ENCODE measurements around the gene LRP1-AS.

Gene LRP1-AS

GRCh38 chr12:57146961-57147944 is at the start of gene LRP1-AS:
LRP1-AS (minus strand) TSS chr12:57147619.
- DNase-seq (ENCODE audit: low read depth in 1 of 2, low spot score in 1 of 2), result no peak

DNA sequence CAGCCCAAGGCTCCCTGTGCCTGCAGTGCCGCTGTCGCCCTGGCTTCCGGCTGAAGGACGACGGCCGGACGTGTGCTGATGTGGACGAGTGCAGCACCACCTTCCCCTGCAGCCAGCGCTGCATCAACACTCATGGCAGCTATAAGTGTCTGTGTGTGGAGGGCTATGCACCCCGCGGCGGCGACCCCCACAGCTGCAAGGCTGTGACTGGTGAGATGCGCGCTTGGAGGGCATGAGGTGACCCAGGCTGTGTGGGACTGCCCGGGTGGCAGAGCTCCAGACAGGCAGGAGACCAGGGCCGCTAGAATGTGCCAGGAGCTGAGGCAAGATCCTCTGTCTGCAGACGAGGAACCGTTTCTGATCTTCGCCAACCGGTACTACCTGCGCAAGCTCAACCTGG is 49.5 kb upstream of the LRP1-AS start:
- no peak for DNase-seq (ENCODE audit: low read depth in 1 of 2, low spot score in 1 of 2)

- DNase-seq (ENCODE audit: low read depth in 1 of 2, low spot score in 1 of 2), result no peak
Measured at GRCh38 chr12:57196439-57196838, 49.0 kb upstream of the LRP1-AS start.

- DNase-seq (ENCODE audit: low read depth in 1 of 2, low spot score in 1 of 2), result no peak
Measured at GRCh38 chr12:57195611-57196371, 48.4 kb upstream of the LRP1-AS start.

GRCh38 chr12:57195186-57195585 is 47.8 kb upstream of the LRP1-AS start:
- no peak for DNase-seq (ENCODE audit: low read depth in 1 of 2, low spot score in 1 of 2)

DNA sequence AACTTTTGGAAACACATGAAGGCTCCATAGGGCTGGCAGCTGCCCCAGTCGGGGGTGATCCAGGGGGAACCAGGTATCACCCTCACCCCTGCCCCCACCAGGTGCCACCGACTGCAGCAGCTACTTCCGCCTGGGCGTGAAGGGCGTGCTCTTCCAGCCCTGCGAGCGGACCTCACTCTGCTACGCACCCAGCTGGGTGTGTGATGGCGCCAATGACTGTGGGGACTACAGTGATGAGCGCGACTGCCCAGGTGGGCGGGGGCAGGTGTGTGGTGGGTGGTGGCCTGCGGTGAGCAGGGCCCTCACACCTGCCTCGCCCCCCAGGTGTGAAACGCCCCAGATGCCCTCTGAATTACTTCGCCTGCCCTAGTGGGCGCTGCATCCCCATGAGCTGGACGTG is 46.8 kb upstream of the LRP1-AS start:
- DNase-seq (ENCODE audit: low read depth in 1 of 2, low spot score in 1 of 2), result no peak

DNA sequence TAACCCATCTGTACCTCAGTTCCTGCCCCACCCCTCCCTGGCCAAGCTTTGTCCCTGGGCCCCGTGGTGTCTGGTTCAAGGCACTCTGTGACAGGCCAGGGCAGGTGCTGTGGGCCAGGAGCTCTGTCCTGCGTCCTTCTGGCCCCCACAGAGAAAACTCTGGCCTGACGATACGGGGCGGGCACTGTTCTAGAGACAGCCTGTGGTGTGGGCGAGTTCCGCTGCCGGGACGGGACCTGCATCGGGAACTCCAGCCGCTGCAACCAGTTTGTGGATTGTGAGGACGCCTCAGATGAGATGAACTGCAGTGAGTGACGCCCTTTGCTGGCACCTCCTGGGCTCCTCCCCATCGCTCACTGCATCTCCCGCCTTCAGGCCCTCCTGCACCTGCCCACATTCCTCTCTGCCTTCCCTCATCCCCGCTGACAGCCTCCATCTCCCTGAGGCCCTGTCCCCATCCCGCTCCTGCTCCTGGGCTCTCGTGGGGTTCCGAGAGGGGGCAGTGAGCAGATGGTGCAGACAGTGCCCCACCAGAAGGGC is 46.4 kb upstream of the LRP1-AS start:
- no peak for DNase-seq (ENCODE audit: low read depth in 1 of 2, low spot score in 1 of 2)

- DNase-seq (ENCODE audit: low read depth in 1 of 2, low spot score in 1 of 2), result no peak
Measured at GRCh38 chr12:57192920-57193319, 45.5 kb upstream of the LRP1-AS start.

DNA sequence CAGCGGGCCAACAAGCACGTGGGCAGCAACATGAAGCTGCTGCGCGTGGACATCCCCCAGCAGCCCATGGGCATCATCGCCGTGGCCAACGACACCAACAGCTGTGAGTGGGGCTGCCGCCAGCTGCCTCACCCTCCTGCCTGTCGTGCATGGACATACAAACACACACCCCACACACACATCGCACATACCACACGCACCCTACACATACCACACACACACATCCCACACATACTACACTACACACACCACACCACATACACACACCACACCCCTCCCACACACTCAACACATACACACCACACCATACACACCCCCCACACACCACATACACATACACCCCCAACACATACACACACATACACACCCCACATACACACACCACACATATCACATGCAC is 44.0 kb upstream of the LRP1-AS start:
- DNase-seq (ENCODE audit: low read depth in 1 of 2, low spot score in 1 of 2), result no peak

DNA sequence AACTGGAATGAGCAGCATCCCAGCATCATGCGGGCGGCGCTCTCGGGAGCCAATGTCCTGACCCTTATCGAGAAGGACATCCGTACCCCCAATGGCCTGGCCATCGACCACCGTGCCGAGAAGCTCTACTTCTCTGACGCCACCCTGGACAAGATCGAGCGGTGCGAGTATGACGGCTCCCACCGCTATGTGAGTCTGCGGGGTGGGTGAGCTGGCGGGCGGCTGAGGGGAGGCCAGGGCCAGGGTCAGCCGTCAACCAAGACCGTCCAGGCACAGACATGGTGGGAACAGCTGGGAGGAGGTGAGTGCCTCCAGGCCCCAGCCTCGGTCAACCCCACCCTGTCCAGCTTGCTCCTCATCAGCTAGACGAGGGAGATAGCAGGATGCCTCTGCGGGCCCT is 43.4 kb upstream of the LRP1-AS start:
- no peak for DNase-seq (ENCODE audit: low read depth in 1 of 2, low spot score in 1 of 2)

DNA sequence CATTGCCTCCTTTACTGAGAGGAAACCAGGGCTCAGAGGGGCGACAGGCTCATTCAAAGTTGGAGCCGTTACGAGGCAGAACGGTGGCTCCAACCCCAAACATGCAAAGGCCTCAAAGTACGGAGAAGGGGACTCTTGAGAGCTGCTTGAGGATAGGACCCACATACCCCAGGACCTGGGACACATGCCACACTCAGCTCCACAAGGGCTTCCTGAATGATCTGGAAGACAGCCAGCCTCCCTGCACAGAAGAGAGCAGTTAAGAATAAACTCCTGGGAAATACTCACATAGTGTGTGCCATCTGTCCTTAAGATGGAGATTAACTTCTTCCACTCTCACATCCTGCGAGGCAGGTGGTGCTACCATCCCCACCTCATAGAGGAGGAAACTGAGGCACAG is 42.6 kb upstream of the LRP1-AS start:
- DNase-seq (ENCODE audit: low read depth in 1 of 2, low spot score in 1 of 2), result no peak

GRCh38 chr12:57188090-57188425 is 40.6 kb upstream of the LRP1-AS start:
- no peak for DNase-seq (ENCODE audit: low read depth in 1 of 2, low spot score in 1 of 2)

GRCh38 chr12:57187222-57188089 is 40.0 kb upstream of the LRP1-AS start:
- no peak for DNase-seq (ENCODE audit: low read depth in 1 of 2, low spot score in 1 of 2)

DNA sequence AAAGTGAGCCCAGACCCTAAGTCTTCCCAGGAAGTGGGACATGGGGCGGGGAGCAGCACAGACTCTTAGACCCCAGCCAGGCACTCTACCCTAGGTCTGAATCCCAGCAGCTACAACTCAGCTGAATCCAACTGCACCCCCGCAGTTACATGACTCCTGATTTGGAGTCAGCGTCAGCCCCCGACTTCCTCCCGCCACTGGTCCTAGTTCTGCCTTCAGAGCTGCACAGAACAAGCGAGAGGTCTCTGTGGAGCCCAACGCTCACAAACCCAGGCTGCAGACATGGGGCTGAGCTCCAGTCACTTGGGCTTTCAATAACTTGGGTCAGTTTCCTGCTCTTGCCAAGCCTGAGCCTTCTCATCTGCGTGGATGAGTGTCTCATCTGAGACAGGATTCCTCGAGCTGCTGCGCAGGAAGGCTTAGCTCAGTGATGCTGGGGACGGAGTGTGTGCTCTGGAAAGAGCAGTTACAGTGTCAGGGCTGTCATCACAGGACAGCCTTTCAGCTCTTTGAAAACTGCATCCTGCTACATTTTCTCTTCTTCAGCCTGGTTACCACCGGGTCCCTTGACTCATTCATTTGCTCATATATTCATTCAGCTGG is 38.6 kb upstream of the LRP1-AS start:
- no peak for DNase-seq (ENCODE audit: low read depth in 1 of 2, low spot score in 1 of 2)

- DNase-seq (ENCODE audit: low read depth in 1 of 2, low spot score in 1 of 2), result no peak
Measured at GRCh38 chr12:57185403-57185802, 38.0 kb upstream of the LRP1-AS start.

- DNase-seq (ENCODE audit: low read depth in 1 of 2, low spot score in 1 of 2), result no peak
Measured at GRCh38 chr12:57183939-57184725, 36.7 kb upstream of the LRP1-AS start.

DNA sequence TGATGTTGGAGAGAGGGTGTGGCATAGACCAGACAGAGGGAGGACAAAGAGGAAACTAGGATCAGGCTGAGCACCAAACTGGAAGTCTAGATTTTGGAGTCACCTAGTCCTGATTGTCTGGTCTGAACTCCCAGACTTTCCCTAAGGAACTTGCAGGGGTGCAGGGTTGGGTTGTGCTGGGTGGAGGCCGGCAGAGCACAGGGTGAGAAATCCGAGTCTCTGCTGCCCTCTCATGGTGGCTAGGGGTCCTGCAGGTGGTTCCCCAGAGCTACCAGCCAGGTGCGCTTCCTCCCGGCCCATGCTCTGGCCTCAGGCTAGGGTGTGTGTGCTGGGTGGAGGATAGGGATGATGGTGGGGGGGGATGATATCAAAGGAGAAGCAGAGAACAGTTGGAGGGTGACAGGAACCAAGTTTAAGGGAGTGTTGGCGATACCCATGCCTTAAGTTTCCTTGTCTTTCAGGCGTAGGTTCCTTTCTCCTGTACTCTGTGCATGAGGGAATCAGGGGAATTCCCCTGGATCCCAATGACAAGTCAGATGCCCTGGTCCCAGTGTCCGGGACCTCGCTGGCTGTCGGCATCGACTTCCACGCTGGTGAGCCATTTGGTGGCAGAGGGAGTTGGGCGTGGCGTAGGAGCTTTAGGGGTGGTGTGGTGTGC is 35.6 kb upstream of the LRP1-AS start:
- DNase-seq (ENCODE audit: low read depth in 1 of 2, low spot score in 1 of 2), result peak; percentile 69 to 73

DNA sequence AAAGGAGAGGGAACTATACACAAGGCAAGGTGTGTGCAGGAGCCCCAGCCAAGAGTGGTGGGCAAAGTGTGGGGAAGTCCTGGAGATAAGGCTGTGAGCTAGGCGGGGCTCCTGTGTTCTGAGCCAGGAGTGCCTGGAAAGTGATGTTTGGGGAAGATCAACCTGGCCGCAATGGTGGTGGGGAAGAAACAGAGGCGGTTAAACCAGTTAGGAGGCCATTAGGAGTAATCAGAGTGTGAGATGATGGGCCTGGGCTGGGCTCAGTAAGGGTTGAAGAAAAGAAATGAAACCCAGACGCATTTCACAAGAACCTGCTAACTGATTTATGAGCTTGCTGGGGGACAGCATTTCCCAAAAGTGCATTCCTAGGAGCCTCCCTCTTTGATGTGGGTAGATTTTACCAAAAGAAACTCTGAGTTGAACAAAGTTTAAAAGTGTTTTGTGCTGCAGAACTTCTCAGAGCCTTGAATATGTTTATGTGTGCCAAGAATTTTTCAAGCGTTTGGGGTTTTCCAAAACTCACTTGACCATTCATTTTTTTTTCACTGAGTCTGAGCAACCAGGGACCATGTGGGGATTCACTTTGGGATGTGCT is 34.2 kb upstream of the LRP1-AS start:
- DNase-seq (ENCODE audit: low read depth in 1 of 2, low spot score in 1 of 2), result no peak

- DNase-seq (ENCODE audit: low read depth in 1 of 2, low spot score in 1 of 2), result no peak
Measured at GRCh38 chr12:57181072-57181471, 33.7 kb upstream of the LRP1-AS start.

All from activated T-helper 1 cell treated with anti-CD3 and anti-CD28 coated beads, Interleukin-2, amount 50 U/mL, for 16 hours (primary cell).